SJSA1 (cell line): ENCODE results near the gene OR13C2. TPM values are rescaled to one million over a fixed set of nuclear protein-coding genes. Genes with fewer than 3 reads are reported as not detected.

Source experiments
- DNase-seq, 2 experiments: peaks; one replicate each; pipeline ENCODE4 v3.0.0-alpha.2; 2015 to 2020; ENCODE audit warnings: low spot score in 2 of 2, low read depth in 1 of 2
- H3K27ac ChIP-seq: fragments of 250-450 bp; sonication (Bioruptor Pico); 2 replicates; pipeline ENCODE4 v1.5.1; 2020; ENCODE audit warnings: mild to moderate bottlenecking, moderate library complexity
- H3K27me3 ChIP-seq: fragments of 250-450 bp; sonication (Bioruptor Pico); replicated peaks from 2 replicates; pipeline ENCODE4 v1.5.1; 2020; ENCODE audit warnings: mild to moderate bottlenecking, moderate library complexity
- H3K36me3 ChIP-seq: fragments of 250-450 bp; sonication (Bioruptor Pico); 2 replicates; pipeline ENCODE4 v1.5.1; 2020; ENCODE audit warnings: mild to moderate bottlenecking
- H3K4me1 ChIP-seq: fragments of 250-450 bp; sonication (Bioruptor Pico); replicated peaks from 2 replicates; pipeline ENCODE4 v1.6.1; 2021; ENCODE audit warnings: mild to moderate bottlenecking
- H3K4me3 ChIP-seq: fragments of 250-450 bp; sonication (Bioruptor Pico); 2 replicates; pipeline ENCODE4 v1.5.1; 2020; ENCODE audit warnings: mild to moderate bottlenecking
- H3K9me3 ChIP-seq: fragments of 250-450 bp; sonication (Bioruptor Pico); replicated peaks from 2 replicates; pipeline ENCODE4 v1.5.1; 2020; ENCODE audit warnings: mild to moderate bottlenecking
- total RNA-seq: library from RNA; depleted of rRNA; stranded (reverse); fragments of >200 nt; shearing (Covaris generic); gene quantifications from 2 replicates; pipeline ENCODE4 v1.2.3, GENCODE V29; 2014; rRNA removed

Gene OR13C2
- total RNA-seq, 1 experiment from 2014 or later, result not detected

GRCh38 chr9:104580562-104580961 is 24.9 kb downstream of the OR13C2 start:
- no peak for DNase-seq
- Histone ChIP-seq H3K9me3 (no peaks in the 10 kb centered on the region), H3K27ac (no peak overlapping the region), H3K27me3 (no peaks in the 10 kb centered on the region), H3K4me1 (no peaks in the 10 kb centered on the region), H3K4me3 (no peak overlapping the region), H3K36me3 (no peaks in the 10 kb centered on the region)

- no peaks in the 10 kb centered on the region for H3K36me3 ChIP-seq
- no peak overlapping the region for H3K4me3 ChIP-seq
- no peaks in the 10 kb centered on the region for H3K4me1 ChIP-seq
- H3K27me3 ChIP-seq, result no peaks in the 10 kb centered on the region
- H3K27ac ChIP-seq, result no peak overlapping the region
- no peaks in the 10 kb centered on the region for H3K9me3 ChIP-seq
- DNase-seq, result no peak
Observed at GRCh38 chr9:104577263-104577662, 28.2 kb downstream of the OR13C2 start.

GRCh38 chr9:104575456-104575855 is 30.0 kb downstream of the OR13C2 start:
- Histone ChIP-seq H3K36me3 (no peaks in the 10 kb centered on the region), H3K4me1 (no peaks in the 10 kb centered on the region), H3K27me3 (no peaks in the 10 kb centered on the region), H3K4me3 (no peak overlapping the region), H3K27ac (no peak overlapping the region), H3K9me3 (peaks cover 3% of the 10 kb centered on the region; the same call in 1 of the 2 replicates)
- DNase-seq, result no peak

DNA sequence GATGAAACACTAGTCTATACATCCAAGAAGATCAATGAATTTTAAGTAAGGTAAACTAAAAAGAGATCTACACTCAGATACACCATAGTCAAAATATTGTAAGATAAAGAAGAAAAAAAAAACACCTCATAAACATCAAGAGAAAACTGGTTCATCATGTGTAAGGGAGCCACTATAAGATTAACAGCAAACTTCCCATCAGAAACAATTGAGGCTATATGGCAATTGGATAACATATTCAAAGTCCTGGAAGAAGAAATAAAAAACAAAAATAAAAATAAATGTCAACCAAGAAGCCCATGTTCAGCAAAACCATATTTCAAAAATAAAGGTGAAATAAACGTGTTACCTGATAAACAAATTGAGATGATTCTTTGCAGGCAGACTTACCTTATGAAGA is 32.8 kb downstream of the OR13C2 start:
- no peak overlapping the region for H3K27ac ChIP-seq
- no peaks in the 10 kb centered on the region for H3K27me3 ChIP-seq
- DNase-seq, result no peak
- H3K9me3 ChIP-seq, result peaks cover 3% of the 10 kb centered on the region; the same call in 1 of the 2 replicates
- no peaks in the 10 kb centered on the region for H3K36me3 ChIP-seq
- no peaks in the 10 kb centered on the region for H3K4me1 ChIP-seq
- no peak overlapping the region for H3K4me3 ChIP-seq

GRCh38 chr9:104568868-104569267 is 36.6 kb downstream of the OR13C2 start, which contains the start of gene OR13C8:
Gene OR13C8, plus strand, starts transcription at chr9:104569168. Its CDS starts 0 bp downstream, at chr9:104569168.
- no peak for DNase-seq
- Histone ChIP-seq H3K4me1 (no peaks in the 10 kb centered on the region), H3K27ac (no peak within 1 kb of the TSS), H3K27me3 (no peaks in the 10 kb centered on the region), H3K4me3 (no peak within 1 kb of the TSS), H3K36me3 (no peaks in the 10 kb centered on the region), H3K9me3 (peaks cover 3% of the 10 kb centered on the region; the same call in 1 of the 2 replicates)

- Histone ChIP-seq H3K4me1 (no peaks in the 10 kb centered on the region), H3K4me3 (no peak overlapping the region), H3K9me3 (no peaks in the 10 kb centered on the region), H3K27ac (no peak overlapping the region), H3K27me3 (no peaks in the 10 kb centered on the region), H3K36me3 (no peaks in the 10 kb centered on the region)
- no peak for DNase-seq
Observed at GRCh38 chr9:104564358-104564757, 41.1 kb downstream of the OR13C2 start.

DNA sequence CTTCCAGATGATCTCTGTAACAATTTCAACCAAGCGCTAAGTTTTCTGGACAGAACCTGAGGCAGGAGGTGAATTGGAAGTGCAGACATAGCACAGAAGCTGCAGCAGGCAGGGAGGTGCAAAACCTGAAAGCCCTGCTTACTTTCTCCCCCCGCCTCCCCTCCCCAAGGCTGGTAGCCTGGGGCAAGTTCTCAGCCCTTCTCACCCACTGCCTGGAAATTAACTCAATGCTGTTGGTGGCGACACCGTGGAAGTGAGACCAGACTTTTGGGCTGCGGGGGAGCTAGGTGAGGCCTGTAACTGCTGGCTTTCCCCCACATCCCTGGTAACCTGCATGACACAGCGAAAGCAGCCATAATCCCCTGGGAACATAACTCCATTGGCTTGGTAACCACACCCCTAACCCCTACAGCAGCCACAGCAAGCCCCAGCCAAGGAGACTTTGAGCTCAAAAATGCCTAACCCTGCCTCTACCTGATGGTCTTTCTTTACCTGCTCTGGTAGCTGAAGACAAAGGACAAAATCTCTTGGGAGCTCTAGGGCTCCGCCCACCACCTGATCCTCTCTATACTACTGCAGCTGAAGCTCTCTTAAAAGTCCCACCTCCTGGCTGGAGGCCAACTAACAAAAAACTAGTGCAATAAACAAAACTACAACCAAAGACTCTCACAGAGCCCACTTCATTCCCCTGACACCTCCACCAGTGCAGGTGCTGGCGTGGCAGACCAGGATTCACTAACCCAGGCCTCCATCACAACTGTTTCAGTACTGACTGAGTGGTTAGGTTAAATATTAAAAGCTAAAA is 48.4 kb downstream of the OR13C2 start:
- no peak for DNase-seq
- H3K27ac ChIP-seq, result no peak overlapping the region
- no peaks in the 10 kb centered on the region for H3K9me3 ChIP-seq
- no peaks in the 10 kb centered on the region for H3K27me3 ChIP-seq
- peaks cover 7% of the 10 kb centered on the region; the same call in 1 of the 2 replicates for H3K4me1 ChIP-seq
- no peaks in the 10 kb centered on the region for H3K36me3 ChIP-seq
- H3K4me3 ChIP-seq, result no peak overlapping the region

- no peak overlapping the region for H3K4me3 ChIP-seq
- no peaks in the 10 kb centered on the region for H3K9me3 ChIP-seq
- H3K36me3 ChIP-seq, result no peaks in the 10 kb centered on the region
- H3K27ac ChIP-seq, result no peak overlapping the region
- H3K4me1 ChIP-seq, result peaks cover 7% of the 10 kb centered on the region; the same call in 1 of the 2 replicates
- DNase-seq, result no peak
- no peaks in the 10 kb centered on the region for H3K27me3 ChIP-seq
Observed at GRCh38 chr9:104555521-104555920, 49.9 kb downstream of the OR13C2 start.

Other genes starting within 250 kb of the OR13C2 start
- gene OR13F1, start 101.4 kb downstream of the OR13C2 start, total RNA-seq, result not detected in 2 replicates
- not detected in 2 replicates for gene OR13C4, start 78.4 kb downstream of the OR13C2 start, total RNA-seq
- gene OR13C3, start 68.8 kb downstream of the OR13C2 start, total RNA-seq, result not detected in 2 replicates
- gene OR13C8, start 36.5 kb downstream of the OR13C2 start, total RNA-seq, result not detected in 2 replicates
- gene OR13C5, start 6.2 kb downstream of the OR13C2 start, total RNA-seq, result not detected in 2 replicates
- not detected in 2 replicates for gene OR13C9, start 12.6 kb upstream of the OR13C2 start, total RNA-seq
- gene OR13D1, start 88.9 kb upstream of the OR13C2 start, total RNA-seq, result not detected in 2 replicates
- 65.2 and 79.8 TPM in 2 replicates for gene NIPSNAP3A, start 142.1 kb upstream of the OR13C2 start, total RNA-seq
- 0.42 and 0.97 TPM in 2 replicates for gene NIPSNAP3B, start 158.5 kb upstream of the OR13C2 start, total RNA-seq